Mesendoderm (in vitro differentiated cells): Measurements from ENCODE around the gene ERBB4.

Experiments used
- DNase-seq: peaks from one replicate; pipeline ENCODE4 v3.0.0; 2013
- H2AK5ac ChIP-seq: 2 replicates; pipeline ENCODE4 v1.6.1; 2013; ENCODE audit warnings: low read length, inconsistent platforms
- H2BK120ac ChIP-seq: 2 replicates; pipeline ENCODE4 v1.6.1; 2013; ENCODE audit warnings: low read depth, mild to moderate bottlenecking, low read length, moderate library complexity, mixed read lengths
- H2BK15ac ChIP-seq: replicated peaks from 2 replicates; pipeline ENCODE4 v1.6.1; 2013; ENCODE audit warnings: low read depth, mild to moderate bottlenecking, moderate library complexity
- H2BK5ac ChIP-seq: 2 replicates; pipeline ENCODE4 v1.6.1; 2013; ENCODE audit warnings: low read length, inconsistent platforms
- H3K18ac ChIP-seq: 2 replicates; pipeline ENCODE4 v1.6.1; 2013; ENCODE audit warnings: mild to moderate bottlenecking, low read length, mixed read lengths
- H3K23ac ChIP-seq: one replicate; pipeline ENCODE4 v1.6.1; 2013; ENCODE audit warnings: low read length
- H3K27ac ChIP-seq: 2 replicates; pipeline ENCODE4 v1.5.1; 2013; ENCODE audit warnings: low read depth, mild to moderate bottlenecking, inconsistent platforms, low read length, moderate library complexity
- H3K27me3 ChIP-seq: 2 replicates; pipeline ENCODE4 v1.6.1; 2013; ENCODE audit warnings: low read length, control low read depth, mild to moderate bottlenecking, inconsistent platforms; ENCODE audit not compliant: insufficient read depth, poor library complexity
- H3K36me3 ChIP-seq: 2 replicates; pipeline ENCODE4 v1.6.1; 2013; ENCODE audit warnings: low read length, inconsistent platforms; ENCODE audit not compliant: control insufficient read depth, insufficient read depth
- H3K4ac ChIP-seq: one replicate; pipeline ENCODE4 v1.6.1; 2013; ENCODE audit warnings: low read depth, mild to moderate bottlenecking, low read length, moderate library complexity
- H3K4me1 ChIP-seq: 2 replicates; pipeline ENCODE4 v1.6.1; 2013; ENCODE audit warnings: low read depth, low read length, inconsistent platforms; ENCODE audit not compliant: control insufficient read depth
- H3K4me2 ChIP-seq: 2 replicates; pipeline ENCODE4 v1.6.1; 2013; ENCODE audit warnings: low read length
- H3K4me3 ChIP-seq: 2 replicates; pipeline ENCODE4 v1.5.1; 2013; ENCODE audit warnings: mild to moderate bottlenecking, low read length
- H3K56ac ChIP-seq: one replicate; pipeline ENCODE4 v1.6.1; 2013; ENCODE audit warnings: low read length
- H3K79me1 ChIP-seq: 2 replicates; pipeline ENCODE4 v1.6.1; 2013; ENCODE audit warnings: low read length, inconsistent platforms
- H3K79me2 ChIP-seq: 2 replicates; pipeline ENCODE4 v1.6.1; 2013; ENCODE audit warnings: mild to moderate bottlenecking, low read length; ENCODE audit not compliant: control insufficient read depth, insufficient read depth
- H3K9ac ChIP-seq: 2 replicates; pipeline ENCODE4 v1.6.1; 2013; ENCODE audit warnings: low read length, inconsistent platforms
- H4K5ac ChIP-seq: one replicate; pipeline ENCODE4 v1.6.1; 2013; ENCODE audit warnings: low read length
- H4K8ac ChIP-seq: one replicate; pipeline ENCODE4 v1.6.1; 2013; ENCODE audit warnings: low read depth, mild to moderate bottlenecking, control low read depth, low read length, moderate library complexity
- WGBS: extraction: QIAGEN DNeasy Blood & Tissue Kit; methylation state at CpG from one replicate; pipeline ENCODE4 v1.1.7; 2013; ENCODE audit warnings: low lambda C conversion rate, missing lambda C conversion rate; ENCODE audit not compliant: insufficient coverage; ENCODE audit errors: extremely low coverage; 5-methylcytosine and 5-hydroxymethylcytosine counted together

The ERBB4 gene

GRCh38 chr2:212441821-212442220 lies 96.8 kb downstream of the ERBB4 start:
- H3K9ac ChIP-seq = no peak overlapping the region
- H3K4me1 ChIP-seq = no peaks in the 10 kb centered on the region
- no peak for DNase-seq
- no peak overlapping the region for H3K23ac ChIP-seq
- H4K8ac ChIP-seq = no peak overlapping the region
- H3K79me2 ChIP-seq = no peaks in the 10 kb centered on the region
- H3K36me3 ChIP-seq = no peaks in the 10 kb centered on the region
- H3K56ac ChIP-seq = no peak overlapping the region
- no peaks in the 10 kb centered on the region for H3K79me1 ChIP-seq
- WGBS = no CpG with 5 or more reads among the region's 4 CpGs
- H2BK5ac ChIP-seq = no peak overlapping the region
- no peak overlapping the region for H2AK5ac ChIP-seq
- H3K4ac ChIP-seq = no peak overlapping the region
- H3K4me3 ChIP-seq = no peak overlapping the region
- H3K4me2 ChIP-seq = no peak overlapping the region
- H2BK15ac ChIP-seq = no peak overlapping the region
- no peak overlapping the region for H4K5ac ChIP-seq
- no peak overlapping the region for H3K27ac ChIP-seq
- no peak overlapping the region for H3K18ac ChIP-seq
- no peak overlapping the region for H2BK120ac ChIP-seq
- no peaks in the 10 kb centered on the region for H3K27me3 ChIP-seq

DNA sequence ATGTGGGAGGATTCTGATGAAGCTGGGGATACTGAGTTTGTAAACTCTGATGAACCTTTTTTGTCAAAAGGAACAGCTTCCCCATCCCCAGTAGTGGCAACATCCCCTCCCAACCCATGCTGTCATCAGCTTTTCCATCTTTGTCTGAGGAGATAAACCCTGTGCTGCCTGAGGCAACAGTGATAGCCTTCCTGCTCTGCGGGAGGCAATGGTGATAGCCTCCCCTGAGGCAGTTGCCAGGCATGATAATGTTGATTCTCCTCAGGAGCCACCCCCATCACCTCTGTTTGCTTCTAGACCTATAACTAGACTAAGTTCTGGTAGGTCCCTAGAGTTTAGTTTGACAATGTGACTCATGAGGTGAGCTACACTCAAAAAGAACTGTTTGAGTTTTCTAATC lies 97.5 kb downstream of the ERBB4 start:
- H4K5ac ChIP-seq = no peak overlapping the region
- no peak overlapping the region for H3K18ac ChIP-seq
- no peak overlapping the region for H3K9ac ChIP-seq
- no peaks in the 10 kb centered on the region for H3K79me1 ChIP-seq
- no peak overlapping the region for H3K27ac ChIP-seq
- no peak overlapping the region for H3K56ac ChIP-seq
- H3K4me3 ChIP-seq = no peak overlapping the region
- no peak overlapping the region for H2BK120ac ChIP-seq
- no CpG with 5 or more reads among the region's 1 CpG for WGBS
- no peak overlapping the region for H3K23ac ChIP-seq
- H3K27me3 ChIP-seq = no peaks in the 10 kb centered on the region
- no peak overlapping the region for H3K4ac ChIP-seq
- H3K4me2 ChIP-seq = no peak overlapping the region
- no peaks in the 10 kb centered on the region for H3K4me1 ChIP-seq
- no peak overlapping the region for H2AK5ac ChIP-seq
- H3K36me3 ChIP-seq = no peaks in the 10 kb centered on the region
- H2BK5ac ChIP-seq = no peak overlapping the region
- no peak overlapping the region for H4K8ac ChIP-seq
- no peaks in the 10 kb centered on the region for H3K79me2 ChIP-seq
- DNase-seq = peak; percentile 63
- H2BK15ac ChIP-seq = no peak overlapping the region

DNA sequence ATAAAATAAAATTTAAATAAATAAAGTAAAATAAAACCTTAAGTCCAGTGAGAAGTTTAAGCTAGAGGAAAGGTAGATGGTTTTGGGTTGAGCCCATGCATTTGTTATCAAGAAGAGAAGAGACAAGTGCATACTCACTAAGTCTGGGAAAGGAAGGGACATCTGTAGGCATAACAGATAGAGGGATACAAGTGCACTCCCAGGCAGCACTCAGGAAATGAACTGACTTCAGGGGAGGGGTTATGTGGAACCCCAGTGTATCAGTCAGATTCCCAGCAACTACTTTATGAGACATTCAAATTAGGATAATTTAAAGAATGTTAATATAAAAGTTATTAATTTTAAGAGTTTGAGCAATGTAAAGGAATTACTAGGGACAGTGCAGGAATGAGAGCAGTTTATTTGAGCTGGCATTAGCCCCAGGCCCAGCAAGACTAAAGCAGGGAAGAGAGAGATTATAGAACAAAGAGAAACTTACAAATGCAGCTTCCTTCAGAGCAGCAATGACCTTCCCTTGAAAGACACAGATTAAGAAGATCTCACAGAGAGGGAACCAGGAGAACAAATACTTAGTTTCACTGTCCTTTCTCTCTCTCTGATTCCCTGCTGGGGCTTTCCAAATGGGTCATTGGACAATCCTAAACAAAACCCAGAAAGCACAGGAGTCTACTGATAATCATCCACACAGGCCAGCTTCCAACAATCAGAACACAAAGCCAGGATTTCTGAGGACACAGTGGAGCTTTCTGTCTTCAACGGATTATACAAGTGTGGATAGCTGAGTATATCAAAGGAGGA lies 109.7 kb downstream of the ERBB4 start:
- H3K23ac ChIP-seq = no peak overlapping the region
- WGBS = no CpG with 5 or more reads among the region's 1 CpG
- H3K4ac ChIP-seq = no peak overlapping the region
- no peak overlapping the region for H2BK120ac ChIP-seq
- H3K79me1 ChIP-seq = no peaks in the 10 kb centered on the region
- H3K27me3 ChIP-seq = no peaks in the 10 kb centered on the region
- H4K8ac ChIP-seq = no peak overlapping the region
- no peak overlapping the region for H2BK15ac ChIP-seq
- H2AK5ac ChIP-seq = no peak overlapping the region
- H3K9ac ChIP-seq = no peak overlapping the region
- no peak overlapping the region for H3K18ac ChIP-seq
- H2BK5ac ChIP-seq = no peak overlapping the region
- no peak overlapping the region for H3K4me3 ChIP-seq
- H3K27ac ChIP-seq = no peak overlapping the region
- no peaks in the 10 kb centered on the region for H3K4me1 ChIP-seq
- peak; percentile 46 for DNase-seq
- no peaks in the 10 kb centered on the region for H3K79me2 ChIP-seq
- H3K4me2 ChIP-seq = no peak overlapping the region
- H3K36me3 ChIP-seq = no peaks in the 10 kb centered on the region
- H3K56ac ChIP-seq = no peak overlapping the region
- no peak overlapping the region for H4K5ac ChIP-seq

DNA sequence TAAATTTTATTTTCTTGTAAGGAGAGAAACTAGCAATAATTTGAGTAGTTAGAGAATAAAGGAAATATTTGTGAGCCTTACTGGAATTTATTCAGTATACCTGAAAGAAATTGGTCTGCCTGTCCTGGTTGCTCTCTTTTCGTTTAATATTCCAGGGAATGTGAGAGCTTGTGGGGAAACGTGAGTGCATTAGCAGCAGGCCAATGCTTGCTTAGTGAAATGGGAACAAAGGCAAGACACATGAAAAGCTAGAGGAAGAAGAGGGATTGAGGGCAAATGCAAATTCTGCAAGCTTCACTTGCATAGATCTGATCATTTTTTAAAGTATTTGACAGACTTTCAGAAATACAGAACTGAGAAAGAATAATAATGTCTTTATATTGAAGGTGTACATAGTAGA lies 111.0 kb downstream of the ERBB4 start:
- H3K4me2 ChIP-seq = no peak overlapping the region
- H3K79me2 ChIP-seq = no peaks in the 10 kb centered on the region
- no peak overlapping the region for H3K56ac ChIP-seq
- no peak overlapping the region for H3K9ac ChIP-seq
- no peak overlapping the region for H4K8ac ChIP-seq
- H3K4me3 ChIP-seq = no peak overlapping the region
- no peak for DNase-seq
- no peak overlapping the region for H3K27ac ChIP-seq
- H3K27me3 ChIP-seq = no peaks in the 10 kb centered on the region
- no peak overlapping the region for H2AK5ac ChIP-seq
- no peak overlapping the region for H3K18ac ChIP-seq
- H3K23ac ChIP-seq = no peak overlapping the region
- H3K4ac ChIP-seq = no peak overlapping the region
- H4K5ac ChIP-seq = no peak overlapping the region
- H3K36me3 ChIP-seq = no peaks in the 10 kb centered on the region
- no peak overlapping the region for H2BK120ac ChIP-seq
- H3K4me1 ChIP-seq = no peaks in the 10 kb centered on the region
- H3K79me1 ChIP-seq = no peaks in the 10 kb centered on the region
- H2BK5ac ChIP-seq = no peak overlapping the region
- H2BK15ac ChIP-seq = no peak overlapping the region
- WGBS = no CpG with 5 or more reads among the region's 2 CpGs

- H3K79me1 ChIP-seq = no peaks in the 10 kb centered on the region
- WGBS = 100% methylated on average over 1 of the region's 5 CpGs
- H3K27ac ChIP-seq = no peak overlapping the region
- no peak overlapping the region for H3K18ac ChIP-seq
- H3K79me2 ChIP-seq = no peaks in the 10 kb centered on the region
- no peak overlapping the region for H3K9ac ChIP-seq
- no peak overlapping the region for H2BK5ac ChIP-seq
- H3K4me3 ChIP-seq = no peak overlapping the region
- no peaks in the 10 kb centered on the region for H3K36me3 ChIP-seq
- no peaks in the 10 kb centered on the region for H3K4me1 ChIP-seq
- H2BK120ac ChIP-seq = no peak overlapping the region
- no peak overlapping the region for H3K56ac ChIP-seq
- H2AK5ac ChIP-seq = no peak overlapping the region
- no peak overlapping the region for H4K5ac ChIP-seq
- no peak overlapping the region for H4K8ac ChIP-seq
- no peak overlapping the region for H3K4ac ChIP-seq
- H3K23ac ChIP-seq = no peak overlapping the region
- H2BK15ac ChIP-seq = no peak overlapping the region
- H3K27me3 ChIP-seq = no peaks in the 10 kb centered on the region
- no peak overlapping the region for H3K4me2 ChIP-seq
- no peak for DNase-seq
Measured at GRCh38 chr2:212426637-212427412, 111.8 kb downstream of the ERBB4 start.
